Pancreas (tissue), 10 donors: ENCODE measurements around the gene PLA2R1. TPM values are rescaled to one million over a fixed set of nuclear protein-coding genes. Genes with fewer than 3 reads are reported as not detected.
A peak's percentile ranks its signal among the peaks of the same experiment; 100 is the strongest.

Source experiments
- ATAC-seq, 4 donors: fragments of 200-7000 bp; cut with Tn5 transposase; one replicate each; pipeline versions ENCODE4 v1.8.0 to v1.9.1; 2020; ENCODE audit warnings: mild to moderate bottlenecking in 4 of 4, moderate library complexity in 4 of 4
- DNase-seq, 6 donors: peaks; one replicate each; pipeline ENCODE4 v3.0.0-alpha.2; 2020
- FAIRE-seq: peaks from 2 replicates; lab custom pipeline; 2012; peaks lifted over from hg19 to GRCh38; lab: Jason Lieb, UNC
- H3K27ac ChIP-seq, 4 donors: fragments of 200-600 bp; sonication (generic); 1 replicate in 3 of 4; 2 replicates in 1 of 4; pipeline versions ENCODE4 v1.5.0 to v1.8.0; 2020
- H3K27me3 ChIP-seq, 4 donors: fragments of 200-600 bp; one replicate each; pipeline ENCODE4 v1.8.0; 2021
- H3K36me3 ChIP-seq, 3 donors: fragments of 200-600 bp; sonication (generic) in 1 of 3; one replicate each; pipeline versions ENCODE4 v1.5.0 to v1.8.0; 2020 to 2021
- H3K4me1 ChIP-seq, 3 donors: fragments of 200-600 bp; one replicate each; pipeline ENCODE4 v1.8.0; 2021
- H3K4me3 ChIP-seq, 4 donors: fragments of 200-600 bp; sonication (generic) in 2 of 4; one replicate each; pipeline versions ENCODE4 v1.5.0 to v1.8.0; 2020 to 2021
- H3K9me3 ChIP-seq, 4 donors: fragments of 200-600 bp; one replicate each; pipeline ENCODE4 v1.8.0; 2021
- CTCF ChIP-seq, 4 donors: fragments of 200-600 bp; sonication (generic) in 3 of 4; IDR thresholded peaks; one replicate each; pipeline versions ENCODE4 v1.5.0 to v1.8.0; 2021; ENCODE audit warnings: antibody characterized with exemption in 4 of 4
- WGBS, 2 donors: extraction: QIAGEN DNeasy Blood & Tissue Kit; methylation state at CpG; one replicate each; pipeline ENCODE4 v1.1.7; 2013; 5-methylcytosine and 5-hydroxymethylcytosine counted together
- intact Hi-C, 3 donors: fragments of 100-400 bp; cut with DNase I; formaldehyde crosslinking; loops; one replicate each; pipeline versions ENCODE4 v1.11.1 to v1.14.2; 2022
- polyA plus RNA-seq, 2 donors: library from polyadenylated mRNA; stranded (reverse); fragments of 200-250 nt; gene quantifications; one replicate each; pipeline ENCODE4 v1.2.3, GENCODE V29; 2013
- total RNA-seq, 6 donors: library from RNA; stranded (reverse); fragmentation: NEBNext Ultra II Directional in 4 of 6; extraction: Animal tissue kit (Norgen Biotek cat#: 25700) in 4 of 6; gene quantifications; one replicate each; pipeline versions ENCODE4 v1.2.1 to v1.2.4, GENCODE V29; 2021 to 2023
- donor health status: healthy with polysubstance abuse.
- donor health status: DM: no; HTN: no; CAD: no; lungs with moderate emphysema.
- donor health status: DM: no; HTN: no; CAD: no.
- donor health status: control.
- donor health status: control.
- donor health status: Bipolar disorder and iron deficiency.
- donor health status: DM: yes; HTN: yes; CAD: no.
- donor health status: DM: no; HTN: no; CAD: no.
- donor health status: DM: no; HTN: no; CAD: no.
- donor health status: DM: yes; HTN: yes; CAD: no.

The PLA2R1 gene
- total and polyA plus RNA-seq, 8 donors: 0.16 to 1.5 (median 0.69) TPM

- intact Hi-C loops: no loop called here
- H3K4me1 ChIP-seq: no peaks in the 10 kb centered on the region
- H3K27ac ChIP-seq: no peak overlapping the region
- FAIRE-seq (no peak), ATAC-seq (no peak), DNase-seq (peak in 1 of 6 donors; percentile 56)
- H3K36me3 ChIP-seq: no peaks in the 10 kb centered on the region
- WGBS, 2 donors: 80% methylated on average over 4 of the region's 4 CpGs
- no peaks in the 10 kb centered on the region for H3K27me3 ChIP-seq
- no peaks in the 10 kb centered on the region for H3K9me3 ChIP-seq
- TF ChIP-seq CTCF (IDR thresholded peaks at IDR 0.05): no peak
- no peak overlapping the region for H3K4me3 ChIP-seq
These were observed 30.0 kb upstream of the PLA2R1 start for GRCh38 chr2:160092445-160092844.

GRCh38 chr2:160091381-160091780 lies 29.0 kb upstream of the PLA2R1 start:
- ATAC-seq (no peak), FAIRE-seq (no peak), DNase-seq (no peak)
- Histone ChIP-seq H3K9me3 (no peaks in the 10 kb centered on the region), H3K36me3 (no peaks in the 10 kb centered on the region), H3K27ac (no peak overlapping the region), H3K4me3 (no peak overlapping the region), H3K4me1 (no peaks in the 10 kb centered on the region), H3K27me3 (no peaks in the 10 kb centered on the region)
- intact Hi-C loops: no loop called here
- no peak for TF ChIP-seq CTCF (IDR thresholded peaks at IDR 0.05)

- H3K27me3 ChIP-seq: no peaks in the 10 kb centered on the region
These were observed 25.7 kb upstream of the PLA2R1 start for GRCh38 chr2:160087854-160088745.

GRCh38 chr2:160085662-160086061 lies 23.2 kb upstream of the PLA2R1 start:
- Histone ChIP-seq H3K36me3 (no peaks in the 10 kb centered on the region), H3K27me3 (no peaks in the 10 kb centered on the region), H3K9me3 (no peaks in the 10 kb centered on the region), H3K4me1 (no peaks in the 10 kb centered on the region), H3K27ac (no peak overlapping the region), H3K4me3 (no peak overlapping the region)
- FAIRE-seq (no peak), DNase-seq (no peak), ATAC-seq (no peak)
- intact Hi-C loops: no loop called here
- WGBS, 2 donors: 77 to 90% methylated on average over 3 of the region's 3 CpGs
- no peak for TF ChIP-seq CTCF (IDR thresholded peaks at IDR 0.05)

More at GRCh38 chr2:160087854-160088745, 25.7 kb upstream of the PLA2R1 start:
- Histone ChIP-seq H3K4me1 (no peaks in the 10 kb centered on the region), H3K9me3 (no peaks in the 10 kb centered on the region), H3K4me3 (no peak overlapping the region), H3K27ac (no peak overlapping the region), H3K36me3 (no peaks in the 10 kb centered on the region)
- intact Hi-C loops: no loop called here
- DNase-seq: no peak
- WGBS, 2 donors: 71 to 72% methylated on average over 4 of the region's 4 CpGs
- peak in 1 of 4 donors; percentile 31 for ATAC-seq
- no peak for TF ChIP-seq CTCF (IDR thresholded peaks at IDR 0.05)
- no peak for FAIRE-seq
